Measurements from ENCODE around the gene RARRES1. TPM values are rescaled to one million over a fixed set of nuclear protein-coding genes. Genes with fewer than 3 reads are reported as not detected.

The RARRES1 gene
- total and polyA plus RNA-seq, 2 experiments from 2014 or later: 0.10 to 0.82 TPM

- no peak for TF ChIP-seq ZNF462 (CRISPR knock-in tag; IDR thresholded peaks at IDR 0.05)
- no peak for TF ChIP-seq ZNF114 (CRISPR knock-in tag; IDR thresholded peaks at IDR 0.05)
- TF ChIP-seq EZH2 (IDR thresholded peaks at IDR 0.05; ENCODE audit: low read depth, unreplicated experiment): no peak
- TF ChIP-seq REST (IDR thresholded peaks at IDR 0.05; ENCODE audit: unreplicated experiment): no peak
- TF ChIP-seq JUNB (IDR thresholded peaks at IDR 0.05; ENCODE audit: unreplicated experiment): no peak
- no peak for TF ChIP-seq CREB1 (CRISPR knock-in tag; IDR thresholded peaks at IDR 0.05; ENCODE audit: low read depth)
Observed at GRCh38 chr3:158711886-158712285, 20.4 kb downstream of the RARRES1 start (continued).

All from GM23338 (cell line).